Non-pigmented ciliary epithelial cell (primary cell): Measurements from ENCODE around the gene ZHX3.

Source experiments
- DNase-seq: peaks from one replicate; pipeline ENCODE4 v3.0.0-alpha.2; 2010; ENCODE audit warnings: low read depth

Gene ZHX3

GRCh38 chr20:41187668-41188067 lies 129.9 kb downstream of the ZHX3 start:
- DNase-seq: no peak

DNA sequence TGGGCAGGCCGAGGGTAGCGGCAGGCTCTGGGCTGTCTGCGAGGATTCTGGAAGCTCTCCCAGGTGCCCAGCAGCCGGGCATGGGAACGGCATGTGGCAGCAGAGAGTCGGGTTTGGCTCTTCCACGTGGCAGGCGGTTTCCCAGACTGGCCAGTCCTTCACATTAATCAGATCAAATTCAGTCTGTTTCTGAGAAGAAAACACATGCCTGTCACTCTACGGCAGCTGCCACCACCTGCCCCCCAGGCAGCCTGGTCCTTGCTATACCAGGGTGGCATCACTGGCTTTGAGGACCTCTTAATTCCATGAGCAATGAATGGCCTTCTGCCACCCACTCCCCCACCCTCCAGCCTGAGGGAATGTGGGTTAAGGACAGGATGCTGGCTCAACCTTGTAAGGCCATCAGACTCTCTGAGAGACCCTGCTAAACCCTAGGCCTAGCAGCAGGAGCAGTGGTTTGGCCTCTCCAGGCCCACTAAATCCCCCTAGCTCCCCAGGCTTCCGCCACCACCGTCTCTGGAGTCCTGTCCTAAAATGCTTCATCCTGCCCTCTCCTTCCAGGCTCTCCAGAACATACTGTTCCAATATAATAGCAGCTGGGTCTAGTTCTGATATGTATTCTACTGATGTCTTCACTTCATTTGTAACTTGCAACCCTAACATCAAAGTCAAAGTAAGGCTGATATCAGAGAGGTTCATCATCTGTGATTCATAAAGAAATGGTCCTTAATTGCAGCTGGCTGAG lies 132.3 kb downstream of the ZHX3 start:
- DNase-seq: no peak

- no peak for DNase-seq
Observed at GRCh38 chr20:41183831-41184230, 133.7 kb downstream of the ZHX3 start.

DNA sequence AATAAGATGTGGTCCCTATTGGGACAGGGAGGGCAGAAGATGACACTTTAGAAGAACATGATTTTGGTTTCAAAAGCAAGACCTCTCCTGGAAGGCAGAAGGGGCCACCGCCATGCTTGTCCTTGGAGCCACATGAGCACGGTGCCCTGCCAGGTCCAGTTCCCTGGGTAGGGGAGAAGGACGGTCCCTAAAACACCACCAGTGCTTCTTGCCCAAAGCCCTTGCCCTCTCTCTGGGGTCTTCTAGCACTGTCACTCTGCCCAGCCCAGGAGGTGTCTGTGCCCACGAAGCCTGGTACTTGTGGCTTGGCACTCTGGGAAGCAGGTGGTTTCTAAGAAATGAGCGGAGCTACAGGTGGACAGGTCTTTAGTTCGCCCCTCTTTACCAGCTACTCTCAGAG lies 134.1 kb downstream of the ZHX3 start:
- no peak for DNase-seq

- DNase-seq: no peak
Observed at GRCh38 chr20:41182296-41183212, 135.0 kb downstream of the ZHX3 start.

DNA sequence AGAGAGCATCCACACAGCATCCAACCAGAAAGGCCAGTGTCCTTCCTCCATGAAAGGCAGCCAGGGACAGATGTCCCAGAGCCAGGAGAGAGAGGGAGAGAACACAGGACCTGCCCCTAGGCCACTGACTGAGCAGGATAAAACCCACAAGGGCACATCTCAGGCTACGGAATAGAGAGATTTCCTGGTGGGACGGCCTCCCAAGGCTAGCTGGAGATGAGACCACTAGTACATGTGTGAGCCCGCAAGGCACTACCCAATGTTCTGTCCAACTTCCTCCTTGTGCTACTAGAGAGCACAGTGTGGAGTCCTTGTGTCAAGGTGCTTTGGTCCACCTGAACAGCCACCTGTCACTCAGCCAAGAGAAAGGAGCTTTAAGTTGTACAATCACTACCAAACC lies 136.0 kb downstream of the ZHX3 start:
- DNase-seq: no peak

DNA sequence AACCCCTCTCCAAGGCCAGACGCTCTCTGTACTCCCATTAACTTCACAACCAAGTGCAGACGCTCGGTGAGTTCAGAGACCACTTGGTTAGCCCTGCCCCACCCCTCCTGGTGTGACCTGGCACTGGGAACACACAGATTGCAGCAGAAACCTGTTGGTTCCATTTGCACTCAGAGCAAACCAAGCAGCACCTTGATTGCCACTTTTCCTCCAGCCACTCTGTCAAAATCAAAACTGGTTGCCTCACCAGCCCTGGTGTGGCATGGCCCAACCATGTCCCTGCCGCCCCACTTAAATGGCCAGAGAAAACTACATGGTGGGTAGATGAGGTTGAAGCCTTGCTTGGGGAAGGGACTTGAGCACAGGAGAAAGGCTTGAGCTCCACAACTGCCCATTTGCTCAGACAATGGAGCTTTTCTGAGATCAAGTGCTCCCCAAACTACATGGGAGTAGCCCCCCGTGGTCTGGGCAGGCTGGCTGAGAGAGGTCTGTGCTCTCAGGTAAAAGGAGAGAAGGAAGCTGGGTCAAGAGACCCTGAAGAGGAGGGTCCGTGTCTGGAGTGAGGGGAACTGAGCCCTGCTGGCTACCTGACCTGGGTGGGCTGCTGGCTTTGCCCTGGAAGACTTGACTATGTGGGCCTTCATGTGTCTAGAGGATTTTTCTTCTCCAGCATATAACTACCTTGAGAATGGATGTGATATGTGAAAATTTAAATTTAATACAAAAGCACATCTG lies 136.8 kb downstream of the ZHX3 start:
- DNase-seq: no peak

DNA sequence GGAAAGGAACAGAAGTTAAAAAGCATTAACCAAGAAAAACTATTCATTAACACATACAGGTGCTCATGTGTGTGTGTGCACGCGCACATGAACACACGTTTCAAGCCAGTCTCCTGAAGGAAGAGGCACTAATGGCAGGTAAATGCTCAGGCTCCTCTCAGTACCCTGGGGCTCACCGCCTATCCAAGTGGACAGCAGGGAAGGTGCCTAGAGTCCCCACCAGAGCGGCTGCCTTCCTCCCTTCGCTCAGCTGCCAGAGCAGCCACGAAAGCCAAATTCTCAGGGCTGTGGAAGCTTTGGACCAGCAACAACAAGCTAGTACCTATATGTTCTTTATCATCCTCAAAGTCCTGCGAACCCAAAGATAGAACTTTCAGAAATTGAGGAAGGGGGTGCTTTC lies 137.6 kb downstream of the ZHX3 start:
- DNase-seq: no peak

- no peak for DNase-seq
Observed at GRCh38 chr20:41178904-41179432, 138.6 kb downstream of the ZHX3 start.

DNA sequence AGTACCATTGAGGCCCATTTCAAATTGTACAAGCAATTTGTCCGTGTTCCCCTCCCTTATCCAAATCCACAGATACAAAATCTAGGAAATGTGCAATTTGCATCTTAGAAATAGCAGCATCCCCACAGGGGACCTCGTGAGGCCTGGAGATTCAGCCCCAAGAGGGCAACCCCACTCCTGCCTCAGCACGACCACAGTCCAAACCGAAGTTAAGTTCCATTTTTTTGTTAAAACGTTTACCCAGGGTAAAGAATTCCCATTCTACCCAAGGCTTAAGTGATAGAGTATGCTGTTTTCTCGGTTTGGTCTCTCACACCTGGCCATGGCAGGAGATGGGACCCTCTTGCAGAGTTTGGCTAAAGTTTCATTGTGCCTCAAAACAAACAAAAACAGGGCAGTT lies 139.0 kb downstream of the ZHX3 start:
- DNase-seq: no peak

- DNase-seq: peak; percentile 71
Observed at GRCh38 chr20:41177636-41178035, 139.9 kb downstream of the ZHX3 start.

DNA sequence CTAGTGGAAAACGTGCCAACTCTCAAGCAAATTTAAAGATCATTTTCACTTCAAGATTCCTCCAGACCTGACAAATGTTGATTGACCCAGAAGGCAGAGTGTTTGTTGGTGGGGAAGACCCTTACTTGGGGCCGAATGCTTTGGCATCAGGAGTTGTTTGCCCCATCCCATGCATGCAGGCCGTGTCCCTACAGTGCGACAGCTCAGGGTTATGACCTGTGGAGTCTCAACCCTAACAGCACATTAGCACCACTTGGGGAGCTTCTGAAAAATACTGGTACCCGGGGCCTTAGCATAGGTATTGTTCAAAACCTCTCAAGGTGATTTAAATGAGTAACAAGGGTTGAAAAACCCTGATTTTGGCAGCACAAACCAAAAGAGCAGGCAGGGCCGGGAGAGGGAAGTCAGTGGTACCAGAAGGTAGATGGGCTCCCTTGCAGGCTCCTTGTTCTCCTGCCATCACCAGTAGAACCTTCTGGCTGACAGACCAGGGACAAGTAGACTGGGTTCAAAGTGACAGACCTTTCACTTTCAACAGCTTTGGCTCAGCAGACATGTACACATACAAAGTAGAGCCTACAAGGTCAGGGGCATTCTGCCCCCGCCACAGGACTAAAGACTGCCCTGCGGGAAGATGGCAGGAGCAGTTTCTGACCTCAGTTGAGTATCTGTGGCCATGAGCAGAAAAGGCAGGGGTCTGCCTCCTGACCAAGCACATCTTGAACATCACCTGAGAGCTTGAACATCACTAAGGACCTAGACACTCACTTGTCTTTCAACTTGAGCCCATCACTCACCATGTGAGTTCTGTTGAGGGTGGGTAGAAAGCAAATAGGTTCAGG lies 140.6 kb downstream of the ZHX3 start:
- DNase-seq: no peak

DNA sequence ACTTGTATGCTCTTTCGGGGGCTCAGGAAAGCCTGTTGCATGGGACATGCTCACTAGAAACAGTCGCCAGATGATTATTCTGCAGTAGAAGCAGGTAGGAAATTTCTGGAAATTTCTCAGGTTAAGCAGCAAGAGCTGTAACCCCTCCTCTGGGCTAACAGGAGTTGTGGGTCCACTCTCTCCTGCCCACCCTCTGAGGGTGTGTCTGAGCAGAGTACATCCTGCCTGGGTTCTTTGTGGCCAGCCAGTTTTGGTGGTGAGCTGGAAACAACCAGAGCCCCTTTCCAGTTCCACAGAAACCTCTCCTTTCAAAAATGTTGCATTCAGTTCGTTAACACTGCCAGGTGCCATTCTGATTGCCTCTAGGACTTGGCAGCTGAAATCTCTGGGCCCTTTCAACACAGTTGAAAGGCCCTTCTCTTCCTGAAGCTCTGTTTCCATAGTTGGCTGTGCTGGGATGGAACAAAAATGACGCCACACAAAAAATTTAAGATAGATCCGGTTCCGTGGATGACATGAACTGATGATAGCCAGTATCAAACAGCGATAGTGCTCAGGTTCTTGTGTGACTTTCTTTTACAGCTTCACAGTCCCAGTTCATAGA lies 141.7 kb downstream of the ZHX3 start:
- DNase-seq: no peak

GRCh38 chr20:41175201-41175651 lies 142.3 kb downstream of the ZHX3 start:
- no peak for DNase-seq

DNA sequence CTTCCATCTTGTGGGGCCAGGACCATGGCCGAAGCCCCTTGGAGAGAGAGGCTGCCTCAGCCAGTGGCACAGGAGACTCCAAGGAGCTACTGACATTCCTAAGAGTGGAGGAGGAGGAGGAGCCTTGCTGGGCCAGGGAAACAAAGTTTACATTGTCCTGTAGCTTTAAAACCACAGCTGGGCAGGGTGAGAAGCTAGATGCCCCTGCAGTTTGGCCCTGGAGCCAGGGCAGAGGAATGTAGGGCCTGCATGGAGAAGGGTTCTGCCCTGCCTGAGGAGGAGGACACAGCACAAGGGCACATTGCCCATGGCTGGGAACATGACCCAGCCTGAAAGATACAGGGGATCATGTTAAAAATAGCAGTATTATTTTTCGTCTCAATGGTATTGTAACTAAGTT lies 142.7 kb downstream of the ZHX3 start:
- DNase-seq: no peak

- DNase-seq: no peak
Observed at GRCh38 chr20:41174373-41174772, 143.2 kb downstream of the ZHX3 start.

- DNase-seq: no peak
Observed at GRCh38 chr20:41173791-41174341, 143.7 kb downstream of the ZHX3 start.

- DNase-seq: no peak
Observed at GRCh38 chr20:41173161-41173721, 144.3 kb downstream of the ZHX3 start.

- DNase-seq: no peak
Observed at GRCh38 chr20:41172296-41173140, 145.0 kb downstream of the ZHX3 start.
